Left lobe of liver (tissue), 2 donors: Measurements from ENCODE around the gene CDHR2. TPM values are rescaled to one million over a fixed set of nuclear protein-coding genes. Genes with fewer than 3 reads are reported as not detected.
A peak's percentile ranks its signal among the peaks of the same experiment; 100 is the strongest.

Source experiments
- ATAC-seq: fragments of 200-7000 bp; cut with Tn5 transposase; one replicate; pipeline ENCODE4 v1.9.1; 2020; ENCODE audit warnings: mild to moderate bottlenecking, moderate library complexity
- DNase-seq: peaks from one replicate; pipeline ENCODE4 v3.0.0-alpha.2; 2020; ENCODE audit warnings: low spot score
- total RNA-seq: library from RNA; stranded (reverse); gene quantifications from one replicate; pipeline ENCODE4 v1.2.1, GENCODE V29; 2021
- donor health status: DM: no; HTN: no; CAD: no; lungs with moderate emphysema.
- donor health status: DM: no; HTN: yes; CAD: no.

CDHR2 gene, protein sequence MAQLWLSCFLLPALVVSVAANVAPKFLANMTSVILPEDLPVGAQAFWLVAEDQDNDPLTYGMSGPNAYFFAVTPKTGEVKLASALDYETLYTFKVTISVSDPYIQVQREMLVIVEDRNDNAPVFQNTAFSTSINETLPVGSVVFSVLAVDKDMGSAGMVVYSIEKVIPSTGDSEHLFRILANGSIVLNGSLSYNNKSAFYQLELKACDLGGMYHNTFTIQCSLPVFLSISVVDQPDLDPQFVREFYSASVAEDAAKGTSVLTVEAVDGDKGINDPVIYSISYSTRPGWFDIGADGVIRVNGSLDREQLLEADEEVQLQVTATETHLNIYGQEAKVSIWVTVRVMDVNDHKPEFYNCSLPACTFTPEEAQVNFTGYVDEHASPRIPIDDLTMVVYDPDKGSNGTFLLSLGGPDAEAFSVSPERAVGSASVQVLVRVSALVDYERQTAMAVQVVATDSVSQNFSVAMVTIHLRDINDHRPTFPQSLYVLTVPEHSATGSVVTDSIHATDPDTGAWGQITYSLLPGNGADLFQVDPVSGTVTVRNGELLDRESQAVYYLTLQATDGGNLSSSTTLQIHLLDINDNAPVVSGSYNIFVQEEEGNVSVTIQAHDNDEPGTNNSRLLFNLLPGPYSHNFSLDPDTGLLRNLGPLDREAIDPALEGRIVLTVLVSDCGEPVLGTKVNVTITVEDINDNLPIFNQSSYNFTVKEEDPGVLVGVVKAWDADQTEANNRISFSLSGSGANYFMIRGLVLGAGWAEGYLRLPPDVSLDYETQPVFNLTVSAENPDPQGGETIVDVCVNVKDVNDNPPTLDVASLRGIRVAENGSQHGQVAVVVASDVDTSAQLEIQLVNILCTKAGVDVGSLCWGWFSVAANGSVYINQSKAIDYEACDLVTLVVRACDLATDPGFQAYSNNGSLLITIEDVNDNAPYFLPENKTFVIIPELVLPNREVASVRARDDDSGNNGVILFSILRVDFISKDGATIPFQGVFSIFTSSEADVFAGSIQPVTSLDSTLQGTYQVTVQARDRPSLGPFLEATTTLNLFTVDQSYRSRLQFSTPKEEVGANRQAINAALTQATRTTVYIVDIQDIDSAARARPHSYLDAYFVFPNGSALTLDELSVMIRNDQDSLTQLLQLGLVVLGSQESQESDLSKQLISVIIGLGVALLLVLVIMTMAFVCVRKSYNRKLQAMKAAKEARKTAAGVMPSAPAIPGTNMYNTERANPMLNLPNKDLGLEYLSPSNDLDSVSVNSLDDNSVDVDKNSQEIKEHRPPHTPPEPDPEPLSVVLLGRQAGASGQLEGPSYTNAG (N-terminal part only)
- 87.3 TPM for total RNA-seq

DNA sequence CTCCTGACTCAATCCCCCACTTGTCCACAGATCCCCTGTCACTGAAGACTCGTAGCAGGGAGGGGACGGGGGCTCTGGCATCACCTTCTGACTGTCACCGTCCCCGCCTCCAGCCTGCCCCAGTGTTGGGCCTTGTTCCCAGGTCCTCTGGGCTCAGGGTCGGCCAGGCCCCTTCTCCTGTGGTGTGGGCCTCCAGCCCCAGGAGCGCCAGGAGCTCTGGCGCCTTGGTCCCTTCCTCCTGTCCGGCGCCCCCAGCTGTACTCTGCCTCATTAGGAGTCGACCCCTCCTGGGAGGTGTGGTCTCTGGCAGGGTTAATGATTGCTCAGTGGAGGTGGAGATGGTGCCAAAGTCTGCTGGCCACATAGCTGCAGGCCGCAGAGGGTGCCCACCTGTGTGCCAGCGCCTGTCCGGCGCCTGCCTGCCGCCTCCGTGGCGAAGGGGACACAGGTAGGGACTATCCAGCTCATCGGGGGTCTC lies at the start of gene CDHR2:
CDHR2 (plus strand) TSS at position 376 of the 478 bp plus-strand sequence. CDS start 16,011 bp downstream, outside the sequence.
- peak; percentile 73 for DNase-seq
- peak; percentile 85 for ATAC-seq

DNA sequence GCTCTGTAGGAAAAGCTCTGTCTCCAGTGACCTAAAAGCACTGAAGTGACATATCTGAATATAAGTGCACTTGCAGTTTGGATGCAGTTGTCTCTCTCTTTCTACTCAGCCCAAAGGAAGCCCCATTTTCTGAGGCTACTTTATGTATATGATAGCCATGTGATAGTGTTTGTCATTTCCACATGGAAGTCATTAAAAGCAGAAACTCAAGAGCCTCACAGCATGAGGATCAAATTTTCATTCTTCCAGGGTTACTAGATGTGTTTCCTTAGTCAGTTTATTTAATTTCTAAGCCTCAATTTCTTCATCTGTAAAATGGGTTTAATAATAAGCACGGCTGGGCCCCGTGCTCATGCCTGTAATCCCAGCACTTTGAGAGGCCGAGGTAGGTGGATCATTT lies 48.6 kb upstream of the CDHR2 start:
- ATAC-seq (no peak), DNase-seq (no peak)

DNA sequence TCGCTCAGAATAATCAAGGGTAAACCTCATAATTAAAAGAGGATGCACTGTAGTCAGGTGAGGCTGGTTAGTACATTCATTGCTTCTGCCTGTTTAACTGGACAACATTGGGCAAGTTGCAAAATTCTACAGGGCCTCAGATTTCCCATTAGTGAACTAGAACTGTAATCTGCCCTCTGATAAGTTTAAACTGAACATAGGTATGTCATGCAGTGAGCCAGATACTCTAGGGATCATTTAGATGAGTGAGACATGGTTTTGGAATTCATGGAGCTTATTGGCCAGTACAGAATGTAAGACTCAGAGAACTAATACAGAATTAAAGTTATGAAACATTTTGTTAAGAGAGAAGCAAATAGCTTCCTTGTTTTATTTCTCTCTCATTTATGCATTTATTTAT lies 47.8 kb upstream of the CDHR2 start:
- ATAC-seq: no peak

DNA sequence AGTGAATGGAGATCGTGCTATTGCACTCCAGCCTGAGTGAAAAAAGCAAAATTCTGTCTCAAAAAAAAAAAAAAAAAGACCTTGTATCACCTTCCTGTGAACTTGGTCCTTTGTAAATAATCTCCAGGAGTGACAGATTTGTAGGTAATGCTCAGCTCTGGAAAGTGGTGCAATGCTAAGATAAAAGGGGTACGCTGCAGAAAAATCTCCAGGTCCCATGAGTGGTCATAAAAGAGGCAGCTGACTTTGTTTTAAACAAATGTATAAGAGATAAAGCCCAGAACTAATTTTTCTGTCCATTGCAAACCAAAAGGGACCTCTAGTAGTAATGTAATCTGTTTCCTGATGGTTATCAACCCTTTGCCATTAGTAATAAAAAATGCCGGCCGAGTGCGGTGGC lies 45.6 kb upstream of the CDHR2 start:
- ATAC-seq: no peak
- no peak for DNase-seq

More for the DNA sequence above, 47.8 kb upstream of the CDHR2 start:
- no peak for DNase-seq

DNA sequence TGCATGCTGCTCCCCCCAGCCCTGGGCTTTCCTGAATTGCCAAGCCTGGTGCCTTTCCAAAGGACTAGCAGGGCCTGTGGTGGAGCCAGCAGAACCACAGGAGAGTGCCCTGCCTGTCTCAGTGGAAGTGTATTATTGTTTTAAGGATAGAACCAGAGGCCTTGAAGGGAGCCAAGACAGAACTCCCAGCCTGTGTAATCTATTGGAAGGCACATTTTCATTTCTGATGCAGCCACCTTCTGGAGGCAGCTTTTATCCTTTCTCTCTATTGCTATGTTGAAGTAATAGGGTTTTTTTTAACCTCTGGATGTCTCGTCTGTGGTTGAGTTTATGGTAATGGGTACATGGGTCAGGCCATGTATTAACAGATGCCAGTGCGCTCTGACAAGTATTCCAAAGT lies 41.2 kb upstream of the CDHR2 start:
- no peak for DNase-seq
- ATAC-seq: no peak

DNA sequence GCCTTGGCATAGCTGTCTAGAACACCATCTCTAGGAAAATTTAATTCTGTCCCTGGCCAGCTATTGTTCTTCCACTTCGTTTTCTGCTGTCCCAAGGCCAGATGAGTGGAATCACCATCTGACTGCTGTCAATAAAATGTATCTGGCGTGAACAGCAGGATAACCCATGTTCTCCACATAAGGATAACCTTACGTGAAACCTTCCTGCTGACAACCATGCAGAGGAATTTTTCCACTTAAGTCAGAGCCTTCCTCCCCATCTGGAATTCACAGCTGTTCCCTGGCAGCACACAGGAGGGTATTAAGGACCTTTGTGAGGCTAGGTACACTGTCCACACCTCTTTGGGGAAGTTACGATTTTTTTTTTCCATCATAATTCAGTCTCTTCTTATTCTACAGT lies 40.5 kb upstream of the CDHR2 start:
- DNase-seq (no peak), ATAC-seq (no peak)

DNA sequence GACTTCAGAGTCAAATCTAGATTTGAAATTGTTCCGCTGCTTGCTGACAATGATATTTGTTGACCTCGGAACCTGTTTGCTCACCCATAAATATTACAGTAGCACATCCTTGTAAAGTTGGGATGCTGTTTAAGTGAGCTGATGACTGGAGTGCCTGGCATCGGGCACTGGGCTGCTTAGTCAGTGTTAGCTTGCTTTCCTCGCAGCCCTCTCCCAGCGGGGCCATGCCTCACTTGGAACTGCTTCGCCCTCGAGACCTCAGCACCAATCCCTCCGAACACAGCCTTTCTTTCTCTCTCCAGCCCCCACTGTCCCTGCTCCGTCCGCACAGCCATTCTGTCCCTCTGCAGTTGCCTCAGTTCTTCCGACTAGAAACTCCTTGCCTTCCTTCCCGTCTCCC lies 35.4 kb upstream of the CDHR2 start:
- ATAC-seq (no peak), DNase-seq (no peak)

DNA sequence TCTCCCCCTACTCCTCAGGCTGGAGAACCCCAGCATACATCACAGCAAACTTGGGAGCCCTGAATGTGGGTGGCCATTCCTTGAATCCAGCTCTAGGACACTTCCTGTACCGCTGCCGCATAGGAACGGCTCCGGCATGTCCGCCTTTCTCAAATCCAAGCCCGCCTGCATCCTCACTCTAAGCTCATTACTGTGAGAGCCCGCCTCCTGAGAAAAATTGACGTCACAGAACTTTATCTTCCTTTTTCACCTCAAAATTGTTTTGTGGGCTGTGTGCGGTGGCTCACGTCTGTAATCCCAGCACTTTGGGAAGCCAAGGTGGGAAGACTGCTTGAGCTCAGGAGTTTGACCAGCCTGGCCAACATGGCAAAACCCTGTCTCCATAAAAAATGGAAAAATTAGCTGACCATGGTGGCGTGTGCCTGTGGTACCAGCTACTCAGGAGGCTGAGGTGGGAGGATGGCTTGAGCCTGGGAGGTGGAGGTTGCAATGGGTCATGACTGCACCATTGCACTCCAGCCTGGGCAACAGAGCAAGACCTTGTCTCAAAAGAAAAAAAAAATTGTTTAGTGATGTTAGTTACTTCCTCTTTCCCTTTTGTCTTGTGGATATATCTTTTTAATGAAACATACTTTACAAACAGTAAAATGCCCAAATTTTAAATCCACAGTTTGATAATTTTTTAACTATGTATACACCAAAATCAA lies 34.7 kb upstream of the CDHR2 start:
- DNase-seq: no peak
- no peak for ATAC-seq

DNA sequence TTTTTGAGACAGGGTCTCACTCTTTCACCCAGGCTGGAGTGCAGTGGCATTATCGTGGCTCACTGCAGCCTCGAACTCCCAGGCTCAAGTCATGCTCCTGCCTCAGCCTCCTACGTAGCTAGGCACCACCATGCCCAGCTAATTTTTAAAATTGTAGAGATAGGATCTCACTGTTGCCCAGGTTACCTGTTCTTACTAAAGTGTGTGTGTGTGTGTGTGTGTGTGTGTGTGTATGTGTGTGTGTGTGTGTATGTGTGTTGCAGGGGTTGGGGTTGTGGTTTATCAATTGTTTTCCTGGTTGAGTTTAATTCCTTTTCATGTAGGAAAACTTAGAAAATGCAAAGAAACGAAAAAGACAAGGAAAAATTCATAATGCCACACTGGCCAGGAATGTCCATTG lies 33.7 kb upstream of the CDHR2 start:
- no peak for ATAC-seq
- no peak for DNase-seq

DNA sequence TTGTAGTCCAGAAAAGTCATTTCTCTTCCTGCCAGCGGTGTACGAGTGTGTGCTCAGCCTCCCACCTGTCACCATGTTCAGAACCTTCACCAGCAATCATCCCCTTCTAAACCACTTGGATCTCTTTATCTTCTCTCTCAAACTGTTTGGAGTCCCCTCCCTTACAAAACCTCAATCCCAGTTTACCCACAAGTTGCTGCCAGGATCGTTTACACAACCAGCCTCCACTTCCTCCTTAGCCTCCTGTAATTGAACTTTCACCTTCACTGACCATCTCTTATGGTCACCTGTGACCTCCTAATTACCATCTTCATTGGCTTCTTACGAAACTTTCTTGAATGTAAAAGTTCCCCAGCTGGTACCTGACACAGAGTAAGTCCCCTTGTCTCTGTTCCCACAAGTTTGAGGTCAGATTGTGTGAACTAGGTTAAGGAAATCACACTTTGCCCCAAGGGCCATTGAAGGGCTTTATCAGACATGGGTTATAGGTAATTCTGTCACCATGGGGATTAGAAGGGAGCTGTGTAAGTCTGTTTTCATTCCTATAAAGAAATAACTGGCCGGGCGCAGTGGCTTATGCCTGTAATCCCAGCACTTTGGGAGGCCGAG lies 32.0 kb upstream of the CDHR2 start:
- DNase-seq (no peak), ATAC-seq (no peak)

DNA sequence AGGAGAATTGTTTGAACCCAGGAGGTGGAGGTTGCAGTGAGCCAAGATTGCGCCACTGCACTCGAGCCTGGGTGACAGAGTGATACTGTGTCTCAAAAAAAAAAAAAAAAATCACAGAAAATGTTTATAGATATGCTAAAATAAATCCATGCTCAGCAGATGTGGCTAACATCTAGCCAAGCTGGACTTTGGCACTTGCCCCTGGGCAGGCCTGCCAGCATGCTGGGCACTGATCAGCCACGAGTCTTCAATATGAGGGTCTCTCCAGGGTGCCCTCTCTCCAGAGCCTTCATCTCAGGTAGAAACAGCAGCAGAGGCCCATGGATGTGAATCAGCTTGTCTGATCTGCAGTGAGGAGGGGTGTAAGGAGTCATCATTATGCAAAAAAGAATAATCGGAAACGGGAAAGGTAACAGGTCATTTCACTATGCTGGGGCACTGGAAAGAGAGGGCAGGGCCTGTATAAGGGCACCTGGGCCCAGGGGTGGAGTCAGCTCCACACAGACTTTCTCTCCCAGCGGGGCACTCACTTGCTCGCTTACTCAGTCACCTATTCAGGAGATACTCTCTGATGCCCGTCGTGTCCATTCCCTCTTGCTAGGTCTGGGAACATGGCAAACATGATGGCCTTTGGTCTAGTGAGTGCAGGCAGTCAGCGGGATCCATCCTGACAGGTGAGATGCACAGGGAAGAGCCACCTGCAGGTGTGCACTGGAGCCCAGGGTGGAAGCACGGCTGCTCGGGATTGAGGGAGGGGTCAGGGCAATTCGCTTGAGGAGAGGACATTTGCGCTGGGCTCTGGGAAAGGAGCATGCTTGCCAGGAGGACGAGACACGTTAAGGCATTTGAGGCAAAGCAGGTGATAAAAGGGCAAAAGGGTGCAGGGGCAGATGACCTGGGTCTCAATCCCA lies 29.1 kb upstream of the CDHR2 start:
- peak; percentile 51 for DNase-seq
- peak; percentile 84 for ATAC-seq

DNA sequence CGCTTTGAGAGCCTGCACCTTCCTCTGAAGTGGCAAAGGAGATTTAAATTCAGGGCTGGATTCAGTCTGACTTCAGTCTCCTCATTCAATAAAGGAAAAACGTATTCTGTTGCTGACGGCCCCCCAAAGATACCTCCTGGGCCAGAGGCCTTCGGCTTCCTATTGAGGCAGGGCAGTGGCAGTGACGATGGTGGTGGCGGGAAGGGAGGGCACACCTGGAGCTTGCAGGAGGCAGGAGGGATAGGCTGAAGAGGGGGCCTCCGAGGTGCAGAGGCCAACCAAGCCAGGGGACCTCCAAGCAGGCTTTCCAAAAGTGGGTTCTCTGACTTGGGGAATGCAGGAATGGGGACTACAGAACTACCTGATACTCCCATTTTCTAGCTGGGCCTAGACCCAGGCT lies 27.9 kb upstream of the CDHR2 start:
- ATAC-seq (no peak), DNase-seq (no peak)

DNA sequence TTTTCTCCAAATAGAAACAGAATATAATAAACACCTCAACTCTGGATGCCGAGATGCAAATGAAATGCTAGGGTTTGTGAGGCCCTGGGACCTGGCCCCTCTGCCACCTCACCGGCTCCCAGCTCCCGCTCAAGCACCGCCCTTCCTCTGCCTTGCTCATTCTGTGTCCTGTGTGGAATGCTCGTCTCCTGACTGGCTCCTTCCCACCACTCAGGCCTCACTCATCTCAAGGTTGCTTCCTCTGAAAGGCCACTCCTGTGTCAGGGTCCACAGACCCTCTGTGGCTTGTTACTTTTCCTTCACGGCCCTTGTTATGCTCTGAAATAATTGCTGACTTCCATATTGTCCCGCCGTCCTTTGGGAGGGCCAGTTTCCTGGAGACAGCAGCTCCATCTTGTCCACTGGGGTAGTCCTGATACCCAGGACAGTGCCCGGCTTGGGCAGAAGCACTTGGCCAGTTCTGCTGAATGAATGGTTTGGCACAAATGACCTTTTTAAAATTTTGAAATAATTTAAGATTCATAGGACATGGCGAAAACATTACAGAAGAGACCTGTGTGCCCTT lies 27.4 kb upstream of the CDHR2 start:
- ATAC-seq: no peak
- no peak for DNase-seq

DNA sequence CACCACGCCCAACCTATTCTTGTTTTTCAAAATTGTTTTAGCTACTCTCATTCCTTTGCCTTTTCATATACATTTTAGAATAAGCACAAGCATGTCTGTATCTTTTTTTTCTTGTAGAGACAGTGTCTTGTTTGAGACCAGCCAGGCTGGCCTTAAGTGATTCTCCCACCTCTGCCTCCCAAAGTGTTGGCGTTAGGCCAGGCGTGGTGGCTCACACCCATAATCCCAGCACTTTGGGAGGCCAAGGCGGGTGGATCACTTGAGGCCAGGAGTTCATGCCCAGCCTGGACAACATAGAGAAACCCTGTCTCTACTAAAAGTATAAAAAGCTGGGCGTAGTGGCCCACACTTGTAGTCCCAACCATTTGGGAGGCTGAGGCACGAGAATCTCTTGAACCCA lies 25.0 kb upstream of the CDHR2 start:
- DNase-seq (no peak), ATAC-seq (no peak)

DNA sequence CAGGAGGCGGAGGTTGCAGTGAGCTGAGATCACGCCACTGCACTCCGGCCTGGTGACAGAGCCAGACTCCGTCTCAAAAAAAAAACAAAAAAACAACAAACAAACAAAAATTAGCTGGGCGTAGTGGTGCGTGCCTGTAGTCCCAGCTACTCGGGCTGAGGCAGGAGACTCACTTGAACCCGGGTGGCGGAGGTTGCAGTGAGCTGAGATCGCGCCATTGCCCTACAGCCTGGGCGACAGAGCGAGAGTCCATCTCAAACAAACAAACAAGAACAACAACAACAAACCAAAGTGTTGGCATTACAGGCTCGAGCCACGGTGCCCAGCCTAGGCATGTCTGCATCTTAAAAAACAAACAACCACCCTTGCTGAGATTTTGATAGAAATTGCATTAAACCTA lies 24.2 kb upstream of the CDHR2 start:
- DNase-seq (no peak), ATAC-seq (no peak)

DNA sequence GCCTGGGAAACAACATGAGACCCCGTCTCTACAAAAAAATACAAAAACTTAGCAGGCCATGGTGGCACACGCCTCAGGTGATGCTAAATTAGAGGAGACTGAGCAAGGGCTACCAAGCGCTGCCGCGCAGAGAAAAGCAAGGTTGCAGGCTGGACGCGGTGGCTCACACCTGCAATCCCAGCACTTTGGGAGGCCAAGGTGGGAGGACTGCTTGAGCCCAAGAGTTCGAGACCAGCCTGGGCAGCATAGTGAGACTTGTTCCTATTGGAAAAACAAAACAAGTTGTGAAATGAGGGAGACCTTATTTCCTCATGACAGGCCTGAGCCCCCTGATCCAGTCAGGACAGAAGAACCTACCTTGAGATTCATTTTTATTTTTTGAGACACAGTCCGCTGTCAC lies 23.5 kb upstream of the CDHR2 start:
- DNase-seq (no peak), ATAC-seq (no peak)

DNA sequence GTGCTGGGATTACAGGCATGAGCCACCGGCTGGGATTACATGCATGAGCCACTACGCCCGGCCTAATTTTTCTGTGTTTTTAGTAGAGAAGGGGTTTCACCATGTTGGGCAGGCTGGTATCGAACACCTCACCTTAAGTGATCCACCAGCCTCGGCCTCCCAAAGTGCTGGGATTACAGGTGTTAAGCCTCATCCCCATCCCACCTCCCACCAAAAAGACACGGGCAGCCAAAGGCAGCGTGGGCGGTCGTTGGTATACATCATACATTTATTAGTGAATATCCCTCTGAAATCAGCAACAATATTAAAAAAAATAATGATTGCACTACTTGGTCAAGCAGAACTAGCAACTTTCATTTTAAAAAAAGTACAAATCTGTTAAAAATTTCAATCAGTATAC lies 22.7 kb upstream of the CDHR2 start:
- DNase-seq (no peak), ATAC-seq (no peak)
